ENCODE measurements around the gene PLD4.

GRCh38 chr14:104882991-104883660 is 41.6 kb upstream of the PLD4 start:
- TF ChIP-seq EZH2 (IDR thresholded peaks at IDR 0.05) = no peak
- TF ChIP-seq POLR2AphosphoS5 (IDR thresholded peaks at IDR 0.05; ENCODE audit: borderline replicate concordance, low read depth, low read length) = no peak
- no peak for TF ChIP-seq FOXP2 (optimal IDR thresholded peaks at IDR 0.05; ENCODE audit: control extremely low read depth, extremely low read length, insufficient read depth)

Measured in SK-N-MC (cell line).